Measurements from ENCODE around the gene PROCA1. TPM values are rescaled to one million over a fixed set of nuclear protein-coding genes. Genes with fewer than 3 reads are reported as not detected.

PROCA1 gene
- total RNA-seq, 1 experiment from 2014 or later, result 1.1 TPM

DNA sequence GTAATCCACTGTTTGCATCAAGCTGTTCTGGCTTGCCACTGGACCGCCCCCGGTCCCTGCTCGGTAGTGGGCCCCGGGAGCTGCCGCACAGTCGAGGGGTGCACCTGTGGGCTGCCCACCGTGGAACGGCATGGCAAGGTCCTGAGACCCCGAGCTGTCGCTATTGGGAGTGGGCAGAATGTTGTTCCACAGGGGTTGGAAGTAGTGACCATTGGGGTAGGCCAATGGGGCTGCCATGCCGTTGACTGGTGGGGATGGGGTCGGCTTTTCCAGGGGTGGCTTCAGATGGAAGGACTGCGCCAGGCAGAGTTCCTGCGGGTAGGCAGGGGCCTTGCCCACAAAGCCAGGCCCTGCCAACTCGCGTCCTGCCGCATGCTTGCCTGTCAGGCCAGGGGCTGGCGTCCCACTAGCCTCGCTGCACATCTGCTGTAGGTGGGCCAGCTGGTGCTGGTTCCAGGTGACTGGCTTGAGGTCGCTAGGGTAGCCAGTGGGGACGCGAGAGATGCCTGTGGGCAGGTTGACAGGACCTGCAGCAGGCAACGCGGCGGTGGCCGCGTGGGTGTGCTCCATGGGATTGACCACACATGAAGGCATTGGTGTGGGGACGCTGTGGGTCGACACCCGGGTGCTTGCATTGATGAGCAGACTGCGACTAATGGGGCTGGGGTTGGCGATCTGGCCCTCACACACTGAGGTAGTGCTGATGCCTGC is 46.9 kb upstream of the PROCA1 start:
- Mint-ChIP-seq H3K27ac (ENCODE audit: low read depth, unreplicated experiment) (no peak overlapping the region), H3K36me3 (ENCODE audit: insufficient read depth, unreplicated experiment) (peaks cover 81% of the 10 kb centered on the region), H3K27me3 (ENCODE audit: insufficient read depth, unreplicated experiment) (no peaks in the 10 kb centered on the region), H3K4me1 (ENCODE audit: insufficient read depth, unreplicated experiment) (peaks cover 21% of the 10 kb centered on the region), H3K4me3 (ENCODE audit: unreplicated experiment) (no peak overlapping the region), H3K9me3 (ENCODE audit: unreplicated experiment) (no peaks in the 10 kb centered on the region)
- ChIA-PET CTCF (interaction anchor here (0.6 kb wide), 1 partner anchor 12 kb away, joined by 3 read pairs; no protein-coding TSS in a partner anchor), POLR2A (no interaction called here)
- DNase-seq (ENCODE audit: unreplicated experiment), result no peak
- TF ChIP-seq, protein P1, sequence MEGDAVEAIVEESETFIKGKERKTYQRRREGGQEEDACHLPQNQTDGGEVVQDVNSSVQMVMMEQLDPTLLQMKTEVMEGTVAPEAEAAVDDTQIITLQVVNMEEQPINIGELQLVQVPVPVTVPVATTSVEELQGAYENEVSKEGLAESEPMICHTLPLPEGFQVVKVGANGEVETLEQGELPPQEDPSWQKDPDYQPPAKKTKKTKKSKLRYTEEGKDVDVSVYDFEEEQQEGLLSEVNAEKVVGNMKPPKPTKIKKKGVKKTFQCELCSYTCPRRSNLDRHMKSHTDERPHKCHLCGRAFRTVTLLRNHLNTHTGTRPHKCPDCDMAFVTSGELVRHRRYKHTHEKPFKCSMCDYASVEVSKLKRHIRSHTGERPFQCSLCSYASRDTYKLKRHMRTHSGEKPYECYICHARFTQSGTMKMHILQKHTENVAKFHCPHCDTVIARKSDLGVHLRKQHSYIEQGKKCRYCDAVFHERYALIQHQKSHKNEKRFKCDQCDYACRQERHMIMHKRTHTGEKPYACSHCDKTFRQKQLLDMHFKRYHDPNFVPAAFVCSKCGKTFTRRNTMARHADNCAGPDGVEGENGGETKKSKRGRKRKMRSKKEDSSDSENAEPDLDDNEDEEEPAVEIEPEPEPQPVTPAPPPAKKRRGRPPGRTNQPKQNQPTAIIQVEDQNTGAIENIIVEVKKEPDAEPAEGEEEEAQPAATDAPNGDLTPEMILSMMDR (IDR thresholded peaks at IDR 0.05; ENCODE audit: unreplicated experiment), result no peak
- BruUV-seq (replicated peaks), result no TSS peak
- intact Hi-C loops (cut with micrococcal nuclease), result no loop called here

DNA sequence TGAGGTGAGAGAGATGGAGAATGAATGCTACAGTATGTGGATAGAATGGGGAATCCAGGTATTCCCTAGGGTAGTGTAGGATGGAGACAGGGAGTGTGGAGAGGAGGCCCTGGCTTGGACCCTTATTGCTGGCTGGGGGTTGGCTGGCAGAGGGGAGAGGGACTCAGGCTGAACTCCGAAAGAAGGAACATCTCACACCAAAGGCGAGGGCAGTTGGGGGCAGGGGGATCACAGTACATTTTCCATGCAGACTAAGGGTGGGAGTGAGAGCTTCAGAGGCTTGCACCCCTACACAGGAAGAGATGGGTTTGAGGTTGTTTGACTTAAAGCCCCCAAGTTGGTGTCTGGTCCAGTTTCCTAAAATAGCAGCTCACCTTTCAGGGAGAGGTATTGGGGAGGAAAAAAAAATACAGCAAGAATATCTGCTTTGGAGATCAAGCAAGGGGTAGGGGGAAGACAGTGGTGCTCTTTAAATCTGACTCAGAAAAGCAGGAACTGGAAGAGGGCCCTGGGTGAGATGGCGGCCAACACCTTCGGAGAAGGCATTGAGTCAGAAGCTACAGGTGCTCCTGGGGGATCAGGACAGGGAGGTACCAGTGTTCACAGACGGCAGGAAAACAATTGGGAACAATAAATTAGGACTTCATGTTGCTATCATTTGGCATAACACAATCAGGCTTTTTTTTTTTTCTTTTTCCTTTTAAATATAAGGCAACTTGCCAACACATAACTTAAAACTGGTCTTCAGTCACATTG is 44.5 kb upstream of the PROCA1 start:
- TF ChIP-seq, protein P1 (IDR thresholded peaks at IDR 0.05; ENCODE audit: unreplicated experiment), result no peak
- ChIA-PET POLR2A (interaction anchor here (0.7 to 0.9 kb wide), 3 partner anchors 13 to 52 kb away, joined by 3 to 4 read pairs (median 4); partner anchors contain the start of gene TRAF4), CTCF (interaction anchor here (0.7 to 1.2 kb wide), 2 partner anchors 19 to 29 kb away, joined by 3 to 6 read pairs; no protein-coding TSS in a partner anchor)
- no peaks in the 10 kb centered on the region for H3K27me3 Mint-ChIP-seq (ENCODE audit: insufficient read depth, unreplicated experiment)
- intact Hi-C loops (cut with micrococcal nuclease), result no loop called here
- no peak overlapping the region for H3K4me3 Mint-ChIP-seq (ENCODE audit: unreplicated experiment)
- peaks cover 13% of the 10 kb centered on the region for H3K4me1 Mint-ChIP-seq (ENCODE audit: insufficient read depth, unreplicated experiment)
- no peaks in the 10 kb centered on the region for H3K9me3 Mint-ChIP-seq (ENCODE audit: unreplicated experiment)
- DNase-seq (ENCODE audit: unreplicated experiment), result no peak
- BruUV-seq (replicated peaks), result no TSS peak
- no peak overlapping the region for H3K27ac Mint-ChIP-seq (ENCODE audit: low read depth, unreplicated experiment)
- H3K36me3 Mint-ChIP-seq (ENCODE audit: insufficient read depth, unreplicated experiment), result peaks cover 80% of the 10 kb centered on the region

GRCh38 chr17:28755486-28755885 is 43.8 kb upstream of the PROCA1 start:
- Mint-ChIP-seq H3K4me1 (ENCODE audit: insufficient read depth, unreplicated experiment) (peaks cover 11% of the 10 kb centered on the region), H3K27me3 (ENCODE audit: insufficient read depth, unreplicated experiment) (no peaks in the 10 kb centered on the region), H3K36me3 (ENCODE audit: insufficient read depth, unreplicated experiment) (peaks cover 80% of the 10 kb centered on the region), H3K4me3 (ENCODE audit: unreplicated experiment) (no peak overlapping the region), H3K9me3 (ENCODE audit: unreplicated experiment) (no peaks in the 10 kb centered on the region), H3K27ac (ENCODE audit: low read depth, unreplicated experiment) (no peak overlapping the region)
- TF ChIP-seq, protein P1 (IDR thresholded peaks at IDR 0.05; ENCODE audit: unreplicated experiment), result no peak
- intact Hi-C loops (cut with micrococcal nuclease), result no loop called here
- no peak for DNase-seq (ENCODE audit: unreplicated experiment)
- POLR2A ChIA-PET, result interaction anchor here (1.7 to 17.3 kb wide), 2 partner anchors 28 to 86 kb away, joined by 3 to 1135 read pairs; partner anchors contain the start of genes NEK8, RPL23A and TLCD1
- no TSS peak for BruUV-seq (replicated peaks)
- CTCF ChIA-PET, result interaction anchor here (15.1 kb wide), 1 partner anchor 30 kb away, joined by 365 read pairs; the partner anchor contains the start of genes NEK8 and TLCD1

Measured in MCF 10A (cell line).